ENCODE measurements around the gene BDKRB2.

GRCh38 chr14:96265383-96266095, 60.9 kb downstream of the BDKRB2 start:
- no peak for TF ChIP-seq EZH2phosphoT487 (IDR thresholded peaks at IDR 0.05; ENCODE audit: insufficient read depth, low read depth)
- TF ChIP-seq EZH2 (IDR thresholded peaks at IDR 0.05; ENCODE audit: insufficient read depth, poor library complexity, severe bottlenecking): no peak

All from GM23248 (cell line).